ENCODE measurements around the gene LEF1.

Gene LEF1

DNA sequence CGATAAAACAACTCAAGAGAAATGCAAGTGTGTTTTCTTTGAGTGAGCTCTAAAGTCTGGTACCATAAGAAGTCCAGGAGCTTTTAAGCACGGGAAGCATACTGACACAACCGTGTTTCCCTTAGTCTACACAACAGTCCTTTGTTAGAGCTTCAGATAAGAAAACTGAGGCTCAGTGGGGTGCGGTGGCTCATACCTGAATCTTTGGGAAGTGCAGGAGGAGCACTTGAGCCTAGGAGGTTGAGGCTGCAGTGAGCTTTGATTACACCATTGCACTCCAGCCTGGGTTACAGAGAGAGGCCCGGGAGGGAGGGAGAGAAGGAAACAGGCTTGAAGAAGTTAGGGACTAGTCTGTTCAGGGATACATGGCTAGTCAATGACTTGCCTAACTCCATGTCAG lies 21.9 kb downstream of the LEF1 start:
- DNase-seq (ENCODE audit: low read depth), result no peak

GRCh38 chr4:108146336-108146735 lies 22.4 kb downstream of the LEF1 start:
- DNase-seq (ENCODE audit: low read depth), result no peak

DNA sequence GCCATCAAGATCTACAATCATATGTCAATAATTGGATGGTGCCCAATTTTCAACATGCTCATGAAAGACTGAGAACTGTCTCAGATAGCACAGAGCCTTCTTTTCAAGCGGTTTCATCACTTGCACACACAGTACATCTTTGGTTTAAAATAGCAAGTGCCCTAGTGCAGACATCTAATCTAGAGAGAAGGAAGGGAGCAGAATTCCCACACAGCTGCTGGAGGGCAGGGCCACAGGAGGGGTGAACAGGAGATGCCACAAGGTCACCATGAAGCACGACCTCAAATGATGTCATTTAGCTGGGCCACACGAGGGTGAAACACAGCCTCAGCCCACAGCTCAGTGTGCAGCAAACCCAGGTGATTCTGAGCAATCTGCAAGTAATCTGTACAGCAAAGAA lies 24.3 kb downstream of the LEF1 start:
- no peak for DNase-seq (ENCODE audit: low read depth)

DNA sequence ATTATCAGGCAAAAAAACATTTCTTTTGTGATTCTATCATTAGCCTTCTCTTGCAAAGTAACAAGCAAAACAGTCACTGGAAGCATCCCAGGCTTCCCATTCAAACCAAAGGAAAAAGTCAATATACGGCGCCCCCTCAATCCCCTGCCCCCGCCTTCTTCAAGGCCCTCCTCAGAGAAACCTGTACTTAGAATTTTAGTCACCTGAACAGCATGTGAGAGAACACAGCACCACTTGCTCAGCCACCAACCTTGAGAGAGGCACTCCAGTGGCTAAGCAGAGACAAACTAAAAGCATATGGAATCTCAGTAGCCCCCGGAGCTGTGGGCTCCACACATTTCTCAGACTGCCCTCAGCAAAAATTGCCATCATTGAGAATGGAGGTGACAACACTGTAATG lies 25.2 kb downstream of the LEF1 start:
- DNase-seq (ENCODE audit: low read depth), result no peak

- DNase-seq (ENCODE audit: low read depth), result no peak
Measured at GRCh38 chr4:108142870-108143269, 25.9 kb downstream of the LEF1 start.

GRCh38 chr4:108141213-108141950 lies 27.4 kb downstream of the LEF1 start:
- DNase-seq (ENCODE audit: low read depth), result no peak

DNA sequence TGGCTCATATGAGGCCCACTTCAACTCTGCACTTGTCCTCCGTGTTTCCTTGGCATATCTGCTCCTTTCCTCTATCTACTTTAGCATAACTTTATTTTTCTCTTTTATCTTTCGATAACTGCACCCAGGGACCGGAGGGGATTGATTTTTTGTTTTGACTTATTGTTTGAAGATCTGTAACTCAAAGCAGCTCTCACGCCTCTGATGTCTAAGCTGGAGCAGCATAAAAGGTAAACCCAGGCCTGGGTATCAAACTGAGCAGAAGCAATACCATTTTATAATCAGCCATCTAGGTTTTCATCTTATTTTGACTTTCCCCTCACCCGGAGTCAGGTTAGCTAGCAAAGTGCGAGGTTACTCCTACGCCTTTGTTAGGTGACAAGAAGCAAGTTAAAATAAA lies 28.4 kb downstream of the LEF1 start:
- no peak for DNase-seq (ENCODE audit: low read depth)

DNA sequence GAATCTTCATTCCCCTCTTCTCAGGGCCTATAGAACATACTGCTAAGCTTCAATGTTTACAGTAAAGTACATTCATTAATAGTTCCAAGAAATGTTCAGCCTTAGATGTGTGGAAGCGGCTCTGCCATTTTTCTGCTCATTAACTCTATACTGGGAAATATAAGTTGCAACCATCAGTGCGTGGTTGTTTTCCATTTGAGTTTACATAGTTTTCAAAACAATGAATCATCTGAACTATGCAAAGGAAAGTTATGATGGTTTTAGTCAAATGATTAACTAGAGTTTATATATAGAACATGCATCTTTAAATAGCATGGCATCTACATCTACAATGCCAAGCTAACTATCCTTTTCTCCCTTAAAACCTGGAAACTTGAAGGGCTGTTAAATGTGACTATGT lies 29.6 kb downstream of the LEF1 start:
- DNase-seq (ENCODE audit: low read depth), result no peak

DNA sequence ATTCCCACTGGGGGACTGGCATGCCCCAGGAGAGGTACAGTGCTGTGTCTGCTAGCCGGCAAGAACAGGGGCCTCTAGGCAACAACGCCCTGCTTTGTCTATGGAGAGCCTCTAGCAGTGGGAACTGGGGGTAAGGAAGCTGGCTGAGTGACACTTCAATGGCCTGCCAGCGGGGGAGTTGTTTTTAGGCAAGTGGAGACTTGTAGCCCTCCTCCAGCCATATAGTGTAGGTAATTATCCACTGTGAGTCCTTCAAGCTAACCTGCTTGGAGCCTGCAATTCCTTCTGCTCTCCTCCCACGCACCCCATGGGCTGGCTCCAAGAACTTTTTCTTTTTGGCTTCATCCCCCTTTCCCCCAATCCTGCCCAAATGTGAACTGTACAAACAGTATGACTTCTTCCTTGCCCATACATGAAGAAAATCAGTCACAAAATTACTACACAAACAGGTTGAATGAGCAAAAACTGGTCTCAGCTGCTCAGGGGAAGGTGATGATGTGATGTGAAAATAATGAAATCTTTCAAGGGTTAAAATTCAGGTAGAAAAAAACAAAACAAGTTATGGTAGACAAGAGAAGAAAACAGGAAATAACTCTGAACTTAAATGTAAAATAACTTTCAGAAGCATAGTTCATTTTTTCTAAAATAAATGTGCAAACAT lies 33.1 kb downstream of the LEF1 start:
- no peak for DNase-seq (ENCODE audit: low read depth)

GRCh38 chr4:108130955-108131354 lies 37.8 kb downstream of the LEF1 start:
- no peak for DNase-seq (ENCODE audit: low read depth)

DNA sequence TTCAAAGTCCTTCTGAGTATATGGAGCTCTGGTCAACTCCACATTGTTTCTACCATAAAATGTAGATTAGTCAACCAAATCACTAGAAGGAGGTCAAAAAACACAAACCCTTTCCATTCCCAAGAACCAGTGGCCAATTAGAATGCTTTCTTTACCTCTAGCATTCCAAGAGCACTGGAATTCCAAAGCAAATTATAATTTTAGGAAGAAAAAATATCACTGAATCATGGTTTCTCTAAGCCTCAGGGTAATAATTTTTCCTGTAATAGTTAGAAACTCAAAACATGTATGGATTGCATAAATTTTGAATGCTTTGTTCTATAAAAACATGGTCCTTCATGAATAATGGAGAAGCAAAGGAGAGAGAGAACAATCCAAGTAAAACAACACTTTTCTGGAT lies 39.5 kb downstream of the LEF1 start:
- no peak for DNase-seq (ENCODE audit: low read depth)

GRCh38 chr4:108126806-108127205 lies 41.9 kb downstream of the LEF1 start:
- no peak for DNase-seq (ENCODE audit: low read depth)

GRCh38 chr4:108120789-108121188 lies 47.9 kb downstream of the LEF1 start:
- DNase-seq (ENCODE audit: low read depth), result no peak

- DNase-seq (ENCODE audit: low read depth), result no peak
Measured at GRCh38 chr4:108119199-108119800, 49.4 kb downstream of the LEF1 start.

DNA sequence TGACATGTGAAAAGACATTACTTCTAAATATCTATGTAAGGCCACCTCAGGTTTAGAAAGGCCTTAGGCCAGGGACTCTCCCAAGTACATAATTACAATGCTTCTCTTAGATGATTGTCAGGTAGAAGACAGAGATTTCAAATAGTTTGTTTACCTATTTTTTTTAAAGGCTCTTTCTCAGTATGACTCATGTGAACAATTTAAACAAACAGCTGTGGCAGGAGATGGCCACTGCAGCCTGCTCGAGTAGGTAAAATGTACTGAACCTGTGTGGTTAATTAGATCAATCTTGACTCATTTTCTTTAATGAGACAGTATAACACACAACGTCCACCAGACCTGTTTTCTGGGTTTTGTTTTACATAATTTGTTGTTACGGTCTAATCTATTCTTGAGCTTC lies 50.2 kb downstream of the LEF1 start:
- DNase-seq (ENCODE audit: low read depth), result no peak

- no peak for DNase-seq (ENCODE audit: low read depth)
Measured at GRCh38 chr4:108117418-108118182, 51.1 kb downstream of the LEF1 start.

DNA sequence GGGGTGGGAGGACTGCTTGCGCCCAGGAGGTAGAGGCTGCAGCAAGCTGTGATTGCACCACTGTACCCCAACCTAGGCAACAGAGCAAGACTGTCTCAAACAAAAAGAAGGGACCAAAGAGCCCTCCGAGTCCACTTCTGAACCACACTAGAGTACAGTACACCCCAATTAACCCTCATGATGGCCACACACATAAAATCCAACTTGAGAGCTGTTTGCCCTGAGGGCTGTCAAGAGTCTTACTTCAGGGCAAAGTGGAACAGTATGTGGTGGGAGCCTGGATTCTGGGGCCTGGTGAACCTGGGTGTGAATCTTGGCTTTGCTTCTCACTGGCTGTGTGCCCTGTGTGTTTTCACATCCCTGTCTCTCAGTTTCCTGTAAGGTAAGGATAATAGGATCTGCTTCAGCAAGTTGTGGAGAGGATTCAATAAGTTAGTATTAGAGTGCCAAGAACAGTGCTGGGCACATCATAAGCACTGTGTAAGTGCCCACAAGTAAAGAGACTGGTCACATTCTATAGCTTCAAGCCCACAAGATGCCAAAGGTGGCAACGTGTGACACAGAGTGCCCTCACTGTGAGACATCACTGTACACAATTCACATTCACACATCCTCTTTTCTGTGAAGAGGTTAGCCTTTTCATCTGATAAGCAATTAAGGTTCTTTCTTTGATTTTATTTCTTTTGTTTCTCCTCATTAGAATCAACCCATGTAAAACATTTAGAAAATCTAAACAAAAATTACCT lies 52.1 kb downstream of the LEF1 start:
- no peak for DNase-seq (ENCODE audit: low read depth)

DNA sequence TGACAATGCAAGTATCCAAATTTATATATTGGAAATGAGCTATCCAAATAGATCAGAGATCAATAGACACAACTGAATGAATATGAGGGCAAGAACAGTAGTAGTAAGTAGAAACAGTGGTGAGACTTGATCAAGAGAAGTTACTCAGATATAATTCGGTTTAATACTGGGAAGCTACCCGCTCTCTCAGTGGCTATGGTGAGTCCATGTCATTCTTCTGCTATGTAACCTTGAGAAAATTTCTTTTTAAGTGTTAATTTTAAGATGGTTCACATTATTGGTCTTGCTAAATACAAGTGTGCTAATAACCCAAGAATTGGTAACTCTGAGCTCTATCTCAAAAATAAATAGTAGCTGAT lies 53.6 kb downstream of the LEF1 start:
- DNase-seq (ENCODE audit: low read depth), result no peak

- no peak for DNase-seq (ENCODE audit: low read depth)
Measured at GRCh38 chr4:108114503-108114902, 54.2 kb downstream of the LEF1 start.

DNA sequence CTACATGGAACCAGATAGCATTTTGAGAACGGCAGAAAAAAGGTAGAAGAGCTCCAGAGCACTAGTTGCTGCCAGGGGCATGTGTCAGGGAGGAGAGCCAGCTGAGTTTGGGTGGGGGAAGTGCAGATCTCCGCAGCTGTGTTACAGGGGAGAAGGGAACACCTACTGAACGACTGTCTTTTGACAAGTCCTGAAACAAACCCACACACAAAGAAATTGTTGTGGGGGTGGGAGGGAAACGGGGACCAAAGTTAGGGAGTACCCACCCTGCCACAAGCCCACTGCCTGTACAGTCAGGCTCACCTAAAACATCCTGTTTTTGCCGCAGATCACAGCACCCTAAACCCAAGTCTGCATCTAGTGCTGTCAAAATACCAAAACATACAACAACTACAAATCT lies 55.5 kb downstream of the LEF1 start:
- no peak for DNase-seq (ENCODE audit: low read depth)

GRCh38 chr4:108111781-108112180 lies 57.0 kb downstream of the LEF1 start:
- DNase-seq (ENCODE audit: low read depth), result no peak

- no peak for DNase-seq (ENCODE audit: low read depth)
Measured at GRCh38 chr4:108110450-108110849, 58.3 kb downstream of the LEF1 start.

Data from stimulated activated CD8-positive, alpha-beta memory T cell treated with anti-CD3 and anti-CD28 coated beads, Interleukin-4, amount 100 ng/mL, for 24 hours (primary cell).